Gastroesophageal sphincter (tissue), 4 donors: ENCODE data around the gene LRRC4. TPM values are rescaled to one million over a fixed set of nuclear protein-coding genes. Genes with fewer than 3 reads are reported as not detected.

Experiments used
- ATAC-seq: fragments of 150-250 bp; one replicate; pipeline ENCODE4 v1.9.1; 2016; ENCODE audit warnings: mild to moderate bottlenecking, moderate library complexity
- H3K27ac ChIP-seq, 4 donors: fragments of 200-600 bp; sonication (generic) in 3 of 4; 1 replicate in 3 of 4; 2 replicates in 1 of 4; pipeline ENCODE4 v1.5.1; 2016 to 2019
- H3K27me3 ChIP-seq: fragments of 200-600 bp; sonication (generic); one replicate; pipeline ENCODE4 v1.5.1; 2019
- H3K36me3 ChIP-seq, 2 donors: fragments of 200-600 bp; sonication (generic); one replicate each; pipeline ENCODE4 v1.5.1; 2019; ENCODE audit warnings: control low read depth in 1 of 2
- H3K4me1 ChIP-seq, 3 donors: fragments of 200-600 bp; sonication (generic); 1 replicate in 2 of 3; 2 replicates in 1 of 3; pipeline ENCODE4 v1.5.1; 2016 to 2019; ENCODE audit warnings: control low read depth in 2 of 3
- H3K4me3 ChIP-seq, 2 donors: fragments of 200-600 bp; sonication (generic); one replicate each; pipeline ENCODE4 v1.5.1; 2019; ENCODE audit warnings: mild to moderate bottlenecking in 1 of 2, moderate library complexity in 1 of 2
- H3K9me3 ChIP-seq, 3 donors: fragments of 200-600 bp; sonication (generic); one replicate each; pipeline ENCODE4 v1.5.1; 2017 to 2019; ENCODE audit warnings: control low read depth in 2 of 3
- EP300 ChIP-seq: sonication (generic); formaldehyde crosslinking; IDR thresholded peaks from one replicate; pipeline ENCODE4 v1.6.1; 2017; ENCODE audit warnings: antibody characterized with exemption, mild to moderate bottlenecking
- POLR2A ChIP-seq, 2 donors: fragments of 450-650 bp; IDR thresholded peaks; one replicate each; pipeline ENCODE4 v1.6.1; 2017; ENCODE audit warnings: antibody characterized with exemption in 2 of 2, mild to moderate bottlenecking in 2 of 2, moderate library complexity in 1 of 2
- POLR2AphosphoS5 ChIP-seq: sonication (generic); formaldehyde crosslinking; IDR thresholded peaks from one replicate; pipeline ENCODE4 v1.6.1; 2017; ENCODE audit warnings: antibody characterized with exemption
- WGBS, 2 donors: methylation state at CpG; one replicate each; pipeline ENCODE4 v1.1.5; 2018; ENCODE audit warnings: low coverage in 1 of 2; 5-methylcytosine and 5-hydroxymethylcytosine counted together
- total RNA-seq, 4 donors: library from RNA; depleted of rRNA; stranded (reverse); fragments of >200 nt; gene quantifications; one replicate each; pipeline ENCODE4 v1.1.0, GENCODE V29; 2016
- TF ChIP-seq, protein P1 (sequence below), 4 experiments: fragments of 200-600 bp in 2 of 4; fragments of 450-650 bp in 2 of 4; sonication (generic) in 1 of 4; IDR thresholded peaks; one replicate each; pipeline ENCODE4 v1.5.1; 2017 to 2019; ENCODE audit warnings: antibody characterized with exemption in 4 of 4, mild to moderate bottlenecking in 2 of 4, moderate library complexity in 2 of 4

Gene LRRC4
- total RNA-seq, 4 donors from 2014 or later: 0.39 to 1.9 (median 0.82) TPM; not detected in 1

DNA sequence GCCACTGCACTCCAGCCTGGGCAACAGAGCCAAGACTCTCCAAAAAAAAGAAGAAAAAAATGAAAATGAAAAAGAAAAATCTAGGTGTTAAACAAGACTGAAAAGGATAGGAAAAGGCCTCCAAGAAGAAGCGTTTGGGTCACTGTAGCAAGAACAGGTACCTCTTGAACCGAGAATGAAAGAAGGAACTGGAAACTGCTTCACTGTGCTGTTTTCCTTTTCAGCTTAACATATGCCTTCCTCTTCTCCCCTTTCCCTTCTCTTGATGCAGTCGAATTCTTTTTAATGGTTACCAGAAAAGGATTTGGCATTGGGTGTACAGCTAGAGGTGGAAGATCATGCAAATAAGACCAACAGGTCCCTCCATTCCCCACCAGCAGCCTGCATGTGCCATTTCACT is 28.1 kb downstream of the LRRC4 start:
- H3K36me3 ChIP-seq: no peaks in the 10 kb centered on the region
- H3K4me3 ChIP-seq: no peak overlapping the region
- H3K27ac ChIP-seq: no peak overlapping the region
- H3K4me1 ChIP-seq: no peaks in the 10 kb centered on the region
- H3K27me3 ChIP-seq: no peaks in the 10 kb centered on the region
- TF ChIP-seq EP300: no peak
- TF ChIP-seq POLR2AphosphoS5: no peak
- no peak for TF ChIP-seq POLR2A (IDR thresholded peaks at IDR 0.05)
- TF ChIP-seq, protein P1, sequence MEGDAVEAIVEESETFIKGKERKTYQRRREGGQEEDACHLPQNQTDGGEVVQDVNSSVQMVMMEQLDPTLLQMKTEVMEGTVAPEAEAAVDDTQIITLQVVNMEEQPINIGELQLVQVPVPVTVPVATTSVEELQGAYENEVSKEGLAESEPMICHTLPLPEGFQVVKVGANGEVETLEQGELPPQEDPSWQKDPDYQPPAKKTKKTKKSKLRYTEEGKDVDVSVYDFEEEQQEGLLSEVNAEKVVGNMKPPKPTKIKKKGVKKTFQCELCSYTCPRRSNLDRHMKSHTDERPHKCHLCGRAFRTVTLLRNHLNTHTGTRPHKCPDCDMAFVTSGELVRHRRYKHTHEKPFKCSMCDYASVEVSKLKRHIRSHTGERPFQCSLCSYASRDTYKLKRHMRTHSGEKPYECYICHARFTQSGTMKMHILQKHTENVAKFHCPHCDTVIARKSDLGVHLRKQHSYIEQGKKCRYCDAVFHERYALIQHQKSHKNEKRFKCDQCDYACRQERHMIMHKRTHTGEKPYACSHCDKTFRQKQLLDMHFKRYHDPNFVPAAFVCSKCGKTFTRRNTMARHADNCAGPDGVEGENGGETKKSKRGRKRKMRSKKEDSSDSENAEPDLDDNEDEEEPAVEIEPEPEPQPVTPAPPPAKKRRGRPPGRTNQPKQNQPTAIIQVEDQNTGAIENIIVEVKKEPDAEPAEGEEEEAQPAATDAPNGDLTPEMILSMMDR (IDR thresholded peaks at IDR 0.05): no peak
- ATAC-seq: no peak
- WGBS, 2 donors: 94 to 96% methylated on average over 3 of the region's 3 CpGs
- no peaks in the 10 kb centered on the region for H3K9me3 ChIP-seq

DNA sequence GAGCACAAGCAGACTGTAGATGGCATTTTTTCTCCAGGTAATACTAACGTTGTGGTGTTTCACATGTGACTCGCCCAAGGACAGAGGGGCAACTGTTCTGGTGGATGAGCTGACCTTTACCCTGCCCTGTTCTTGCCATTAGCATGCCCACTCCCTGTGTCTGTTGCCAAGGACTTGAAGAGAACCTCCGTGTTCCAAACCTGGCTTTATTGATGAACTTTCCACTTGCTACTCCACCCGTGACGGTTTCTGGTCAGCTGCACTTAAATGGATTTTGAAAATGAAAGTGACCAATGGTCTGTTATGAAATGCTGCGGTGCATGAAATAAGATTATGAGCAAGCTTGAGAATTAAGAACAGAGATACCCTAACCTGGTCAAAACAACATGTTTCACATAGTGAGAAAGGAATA is 30.4 kb downstream of the LRRC4 start:
- Histone ChIP-seq H3K27me3 (no peaks in the 10 kb centered on the region), H3K4me3 (no peak overlapping the region), H3K36me3 (no peaks in the 10 kb centered on the region), H3K27ac (no peak overlapping the region), H3K4me1 (peaks cover 0 to 15% (median 4%) of the 10 kb centered on the region in 3 donors), H3K9me3 (no peaks in the 10 kb centered on the region)
- 71 to 78% methylated on average over 3 to 4 of the region's 6 CpGs for WGBS, 2 donors
- TF ChIP-seq EP300 (no peak), POLR2A (IDR thresholded peaks at IDR 0.05) (no peak), POLR2AphosphoS5 (no peak)
- TF ChIP-seq, protein P1 (IDR thresholded peaks at IDR 0.05): no peak
- ATAC-seq: no peak

DNA sequence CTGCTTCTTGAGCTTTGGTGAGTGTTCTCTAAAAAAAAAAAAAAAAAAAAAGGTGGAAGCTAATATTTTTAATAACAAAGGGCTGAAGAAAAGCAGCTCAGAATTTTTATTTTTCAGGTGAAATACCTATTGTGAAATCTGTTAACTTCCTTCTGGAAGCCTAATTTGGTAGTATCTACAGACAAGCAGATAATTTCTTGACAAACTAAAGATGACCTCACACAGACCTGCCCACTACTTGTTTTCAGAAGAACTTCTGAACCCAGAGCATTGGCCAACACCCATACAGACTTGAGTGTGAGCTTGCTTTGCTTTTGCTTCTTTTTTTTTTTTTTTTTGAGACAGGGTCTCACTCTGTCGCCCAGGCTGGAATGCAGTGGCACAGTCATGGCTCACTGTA is 31.2 kb downstream of the LRRC4 start:
- 100% methylated on average over 1 of the region's 1 CpG; no CpG with 5 or more reads in 1 of the 2 donors for WGBS, 2 donors
- Histone ChIP-seq H3K27me3 (no peaks in the 10 kb centered on the region), H3K27ac (no peak overlapping the region), H3K4me1 (peaks cover 0 to 23% (median 12%) of the 10 kb centered on the region in 3 donors), H3K36me3 (no peaks in the 10 kb centered on the region), H3K9me3 (no peaks in the 10 kb centered on the region), H3K4me3 (no peak overlapping the region)
- TF ChIP-seq, protein P1 (IDR thresholded peaks at IDR 0.05): no peak
- TF ChIP-seq POLR2AphosphoS5: no peak
- TF ChIP-seq EP300: no peak
- no peak for TF ChIP-seq POLR2A (IDR thresholded peaks at IDR 0.05)
- no peak for ATAC-seq

DNA sequence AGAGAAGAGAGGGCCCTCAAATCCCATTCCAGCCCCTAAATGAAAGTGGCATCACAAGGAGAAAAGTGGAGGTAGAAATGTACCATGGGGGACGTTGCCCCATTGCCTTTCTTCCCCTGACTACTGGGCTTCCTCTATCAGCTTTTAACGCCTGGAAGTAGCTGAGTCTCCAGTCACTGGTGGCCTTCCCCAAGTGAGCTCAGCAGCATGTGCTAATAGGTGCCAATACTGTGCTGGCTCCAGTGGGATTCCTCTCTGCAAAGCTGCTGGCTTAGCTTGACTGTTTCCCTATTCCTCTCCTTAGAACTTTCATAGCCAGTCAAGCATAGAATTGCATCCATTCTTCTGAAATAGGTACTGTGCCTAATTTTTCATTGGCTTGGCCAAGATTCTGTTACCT is 32.6 kb downstream of the LRRC4 start:
- WGBS, 2 donors: 70 to 100% methylated on average over 1 to 2 of the region's 2 CpGs

More for the DNA sequence above, 32.6 kb downstream of the LRRC4 start:
- Histone ChIP-seq H3K9me3 (no peaks in the 10 kb centered on the region), H3K4me3 (no peak overlapping the region), H3K36me3 (no peaks in the 10 kb centered on the region), H3K4me1 (peaks cover 0 to 29% (median 12%) of the 10 kb centered on the region in 3 donors), H3K27ac (no peak overlapping the region), H3K27me3 (no peaks in the 10 kb centered on the region)
- TF ChIP-seq, protein P1 (IDR thresholded peaks at IDR 0.05): no peak
- TF ChIP-seq EP300: no peak
- no peak for TF ChIP-seq POLR2A (IDR thresholded peaks at IDR 0.05)
- no peak for TF ChIP-seq POLR2AphosphoS5
- ATAC-seq: no peak
